NCI-H2029 treated with DMSO at 0.1 percent for 48 hours (cell line): Measurements from ENCODE around the gene LMOD3.

Source experiments
- DNase-seq: peaks from one replicate; lab custom pipeline; 2025; lab: John Stamatoyannopoulos, UW

Gene LMOD3

GRCh38 chr3:69121950-69122349 lies 445 bp downstream of the LMOD3 start:
- no peak for DNase-seq

GRCh38 chr3:69121513-69121912 lies 882 bp downstream of the LMOD3 start:
- DNase-seq = no peak

GRCh38 chr3:69120879-69121464 lies 1.4 kb downstream of the LMOD3 start:
- peak; percentile 38 for DNase-seq

- no peak for DNase-seq
Observed at GRCh38 chr3:69119681-69120080, 2.7 kb downstream of the LMOD3 start.

- DNase-seq = no peak
Observed at GRCh38 chr3:69119138-69119537, 3.3 kb downstream of the LMOD3 start.

- no peak for DNase-seq
Observed at GRCh38 chr3:69118555-69118954, 3.8 kb downstream of the LMOD3 start.

- no peak for DNase-seq
Observed at GRCh38 chr3:69116897-69117296, 5.5 kb downstream of the LMOD3 start.

GRCh38 chr3:69116162-69116561 lies 6.2 kb downstream of the LMOD3 start:
- DNase-seq = no peak

- no peak for DNase-seq
Observed at GRCh38 chr3:69115731-69116130, 6.7 kb downstream of the LMOD3 start.

GRCh38 chr3:69113536-69113935 lies 8.9 kb downstream of the LMOD3 start:
- DNase-seq = no peak

- DNase-seq = no peak
Observed at GRCh38 chr3:69110941-69111546, 11.4 kb downstream of the LMOD3 start.

GRCh38 chr3:69108811-69109210 lies 13.6 kb downstream of the LMOD3 start:
- no peak for DNase-seq

- DNase-seq = no peak
Observed at GRCh38 chr3:69107841-69108240, 14.6 kb downstream of the LMOD3 start.

- no peak for DNase-seq
Observed at GRCh38 chr3:69105320-69105719, 17.1 kb downstream of the LMOD3 start.

GRCh38 chr3:69104586-69104985 lies 17.8 kb downstream of the LMOD3 start:
- DNase-seq = no peak

GRCh38 chr3:69103123-69103522 lies 19.3 kb downstream of the LMOD3 start:
- no peak for DNase-seq

GRCh38 chr3:69102384-69102783 lies 20.0 kb downstream of the LMOD3 start:
- DNase-seq = no peak

- DNase-seq = no peak
Observed at GRCh38 chr3:69099576-69099975, 22.8 kb downstream of the LMOD3 start.

- no peak for DNase-seq
Observed at GRCh38 chr3:69097407-69098086, 24.8 kb downstream of the LMOD3 start.

GRCh38 chr3:69096299-69096698 lies 26.1 kb downstream of the LMOD3 start:
- no peak for DNase-seq

- no peak for DNase-seq
Observed at GRCh38 chr3:69095636-69096035, 26.8 kb downstream of the LMOD3 start.

GRCh38 chr3:69094467-69095205 lies 27.8 kb downstream of the LMOD3 start:
- DNase-seq = no peak

GRCh38 chr3:69092030-69092516 lies 30.3 kb downstream of the LMOD3 start:
- DNase-seq = no peak
